KMS-11 (cell line): ENCODE data around the gene ZNF236.

Experiments
- H2AFZ ChIP-seq: fragments of 200-600 bp; sonication (generic); 2 replicates; pipeline ENCODE4 v1.6.1; 2016; ENCODE audit warnings: antibody characterized with exemption, mixed run types, low read depth
- H3K27ac ChIP-seq: fragments of 200-600 bp; sonication (generic); 2 replicates; pipeline ENCODE4 v1.6.1; 2016; ENCODE audit warnings: mild to moderate bottlenecking, mixed run types
- H3K27me3 ChIP-seq: fragments of 200-600 bp; sonication (generic); 2 replicates; pipeline ENCODE4 v1.6.1; 2017; ENCODE audit warnings: mild to moderate bottlenecking, low read depth, mixed run types, moderate library complexity; ENCODE audit not compliant: insufficient read depth
- H3K36me3 ChIP-seq: fragments of 200-600 bp; sonication (generic); 2 replicates; pipeline ENCODE4 v1.6.1; 2017; ENCODE audit warnings: mild to moderate bottlenecking, mixed run types; ENCODE audit not compliant: insufficient read depth
- H3K4me1 ChIP-seq: fragments of 200-600 bp; sonication (generic); 2 replicates; pipeline ENCODE4 v1.6.1; 2016; ENCODE audit warnings: mild to moderate bottlenecking, low read depth, mixed run types; ENCODE audit not compliant: poor library complexity, severe bottlenecking
- H3K4me2 ChIP-seq: fragments of 200-600 bp; sonication (generic); 2 replicates; pipeline ENCODE4 v1.7.0; 2016; ENCODE audit warnings: mild to moderate bottlenecking, mixed run types
- H3K4me3 ChIP-seq: fragments of 200-600 bp; sonication (generic); IDR thresholded peaks from 2 replicates; pipeline ENCODE4 v1.6.1; 2017; ENCODE audit warnings: low read depth, low read length, mixed read lengths; ENCODE audit not compliant: insufficient read depth
- H3K79me2 ChIP-seq: fragments of 200-600 bp; sonication (generic); 2 replicates; pipeline ENCODE4 v1.6.1; 2016; ENCODE audit warnings: low read depth, mixed run types; ENCODE audit not compliant: insufficient read depth
- H3K9ac ChIP-seq: fragments of 200-600 bp; sonication (generic); 2 replicates; pipeline ENCODE4 v1.6.1; 2016; ENCODE audit warnings: mild to moderate bottlenecking, mixed run types
- H4K20me1 ChIP-seq: fragments of 200-600 bp; sonication (generic); 2 replicates; pipeline ENCODE4 v1.6.1; 2016; ENCODE audit warnings: mild to moderate bottlenecking, mixed run types; ENCODE audit not compliant: insufficient read depth
- TF ChIP-seq, protein P1 (sequence below): fragments of 200-600 bp; sonication (generic); conservative IDR thresholded peaks from 2 replicates; pipeline ENCODE4 v1.6.1; 2017; ENCODE audit warnings: low read depth, mild to moderate bottlenecking, antibody characterized with exemption, low read length, moderate library complexity, mixed read lengths

ZNF236 gene

DNA sequence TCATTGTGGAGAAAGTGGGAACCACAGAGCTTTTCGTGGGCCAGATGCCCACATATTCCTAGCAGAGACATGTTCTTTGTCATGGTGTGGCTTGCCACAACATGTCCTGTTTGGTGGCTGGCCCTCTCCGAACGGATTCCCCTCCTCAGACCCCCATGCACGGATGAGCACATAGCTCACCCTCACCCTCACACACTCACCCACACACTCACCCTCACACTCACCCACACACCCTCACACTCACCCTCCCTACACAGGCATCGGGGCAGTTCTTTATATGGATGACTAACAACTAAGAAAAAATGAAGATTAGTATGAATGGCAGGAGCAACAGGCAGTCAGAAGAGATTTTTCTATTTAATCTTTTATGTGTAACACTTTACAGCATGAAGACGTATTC is 149.9 kb downstream of the ZNF236 start:
- Histone ChIP-seq H3K4me2 (no peak overlapping the region), H3K9ac (no peak overlapping the region), H3K79me2 (no peaks in the 10 kb centered on the region), H4K20me1 (no peaks in the 10 kb centered on the region), H3K27me3 (no peaks in the 10 kb centered on the region), H3K4me3 (no peak overlapping the region), H2AFZ (no peak overlapping the region), H3K36me3 (no peaks in the 10 kb centered on the region), H3K27ac (no peak overlapping the region), H3K4me1 (no peaks in the 10 kb centered on the region)
- TF ChIP-seq, protein P1, sequence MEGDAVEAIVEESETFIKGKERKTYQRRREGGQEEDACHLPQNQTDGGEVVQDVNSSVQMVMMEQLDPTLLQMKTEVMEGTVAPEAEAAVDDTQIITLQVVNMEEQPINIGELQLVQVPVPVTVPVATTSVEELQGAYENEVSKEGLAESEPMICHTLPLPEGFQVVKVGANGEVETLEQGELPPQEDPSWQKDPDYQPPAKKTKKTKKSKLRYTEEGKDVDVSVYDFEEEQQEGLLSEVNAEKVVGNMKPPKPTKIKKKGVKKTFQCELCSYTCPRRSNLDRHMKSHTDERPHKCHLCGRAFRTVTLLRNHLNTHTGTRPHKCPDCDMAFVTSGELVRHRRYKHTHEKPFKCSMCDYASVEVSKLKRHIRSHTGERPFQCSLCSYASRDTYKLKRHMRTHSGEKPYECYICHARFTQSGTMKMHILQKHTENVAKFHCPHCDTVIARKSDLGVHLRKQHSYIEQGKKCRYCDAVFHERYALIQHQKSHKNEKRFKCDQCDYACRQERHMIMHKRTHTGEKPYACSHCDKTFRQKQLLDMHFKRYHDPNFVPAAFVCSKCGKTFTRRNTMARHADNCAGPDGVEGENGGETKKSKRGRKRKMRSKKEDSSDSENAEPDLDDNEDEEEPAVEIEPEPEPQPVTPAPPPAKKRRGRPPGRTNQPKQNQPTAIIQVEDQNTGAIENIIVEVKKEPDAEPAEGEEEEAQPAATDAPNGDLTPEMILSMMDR, result no peak

DNA sequence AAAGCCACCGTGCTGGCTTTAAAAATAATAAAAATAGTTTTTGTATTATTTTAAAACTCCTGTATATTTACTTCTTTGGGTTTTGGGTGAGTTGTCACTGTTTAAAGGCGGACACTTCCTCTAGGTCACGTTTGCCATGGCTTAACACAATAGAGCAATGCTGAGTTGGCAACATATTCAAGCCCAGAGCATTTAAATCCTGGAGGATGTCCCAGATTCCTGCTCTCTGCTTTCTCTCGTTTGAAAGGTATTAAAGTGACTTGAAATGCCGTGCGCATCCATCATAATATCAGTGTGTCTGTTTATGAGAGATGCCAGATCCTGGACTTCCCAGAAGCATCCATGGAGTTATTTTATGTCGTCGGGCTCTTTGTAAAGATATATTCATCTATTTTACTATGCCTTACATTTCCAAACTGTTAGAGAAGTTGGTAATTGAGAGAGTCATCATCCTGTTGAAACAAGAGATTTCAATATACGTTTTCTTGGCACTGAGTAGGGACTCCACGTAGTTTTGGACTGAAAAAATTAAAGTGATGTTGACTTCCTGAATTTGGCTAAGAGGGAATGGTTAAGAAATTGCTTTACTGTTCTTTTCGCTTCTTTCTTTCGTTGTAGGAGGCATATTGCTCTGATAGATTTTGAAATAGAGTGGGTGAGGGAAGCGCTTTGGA is 150.6 kb downstream of the ZNF236 start:
- TF ChIP-seq, protein P1, result no peak
- Histone ChIP-seq H3K4me1 (no peaks in the 10 kb centered on the region), H3K27ac (no peak overlapping the region), H3K4me2 (no peak overlapping the region), H3K36me3 (no peaks in the 10 kb centered on the region), H3K27me3 (no peaks in the 10 kb centered on the region), H3K9ac (no peak overlapping the region), H2AFZ (no peak overlapping the region), H4K20me1 (no peaks in the 10 kb centered on the region), H3K4me3 (no peak overlapping the region), H3K79me2 (no peaks in the 10 kb centered on the region)

DNA sequence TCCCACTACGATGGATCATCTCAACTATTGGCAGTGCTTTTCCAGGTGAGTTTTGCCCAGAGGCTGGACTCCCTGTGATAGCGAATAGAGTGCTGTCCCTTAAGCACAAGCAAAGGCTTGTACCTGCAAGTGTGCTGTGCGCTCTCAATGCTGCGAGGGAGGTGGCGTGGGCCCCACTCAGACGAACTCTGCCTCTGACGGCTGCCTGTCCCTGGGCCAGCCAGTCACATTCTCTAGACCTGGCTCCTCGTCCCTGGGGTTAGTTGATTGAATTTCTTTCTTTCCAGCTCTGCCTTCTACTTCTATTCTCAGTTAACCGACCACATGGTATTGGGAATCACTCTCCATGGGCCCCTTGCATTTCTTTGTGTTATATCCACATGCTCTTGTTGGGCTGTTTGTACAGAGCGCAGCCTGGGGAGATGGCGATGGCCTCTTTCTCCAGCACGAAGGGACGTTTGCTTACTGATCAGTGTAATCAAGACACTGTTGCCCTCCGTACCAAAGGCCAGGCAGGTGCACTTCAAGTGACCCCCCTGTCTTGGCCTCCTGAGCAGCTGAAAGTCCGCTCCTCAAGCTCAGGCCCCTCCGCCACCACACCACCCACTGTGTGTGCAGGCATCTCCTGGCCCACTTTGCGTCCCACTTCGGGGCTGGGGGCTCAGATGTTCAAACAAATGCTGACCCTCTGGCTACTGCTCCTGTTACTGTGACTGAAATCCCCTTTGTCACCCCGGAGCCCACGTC is 151.3 kb downstream of the ZNF236 start:
- Histone ChIP-seq H3K36me3 (no peaks in the 10 kb centered on the region), H3K4me2 (no peak overlapping the region), H3K27ac (no peak overlapping the region), H3K4me1 (no peaks in the 10 kb centered on the region), H3K4me3 (no peak overlapping the region), H4K20me1 (no peaks in the 10 kb centered on the region), H2AFZ (no peak overlapping the region), H3K9ac (no peak overlapping the region), H3K27me3 (no peaks in the 10 kb centered on the region), H3K79me2 (no peaks in the 10 kb centered on the region)
- TF ChIP-seq, protein P1, result no peak

DNA sequence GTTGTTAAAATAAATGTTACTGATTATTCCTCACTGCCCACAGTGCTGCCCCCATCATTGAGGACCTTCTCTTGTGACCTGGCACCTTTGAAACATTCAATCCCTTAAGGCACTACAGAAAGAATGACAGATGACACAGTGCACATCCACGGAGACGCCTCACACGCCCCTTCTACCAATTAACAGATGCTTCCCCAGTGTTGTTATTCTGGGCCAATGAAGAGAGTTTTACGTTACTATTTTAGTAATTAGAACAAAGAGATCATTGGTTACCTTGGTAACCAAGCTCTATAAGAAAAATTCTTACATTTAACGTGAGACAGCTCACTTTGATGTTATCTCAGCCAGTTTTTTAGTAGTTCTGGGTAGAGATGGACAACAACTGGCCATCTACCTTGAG is 152.0 kb downstream of the ZNF236 start:
- Histone ChIP-seq H3K9ac (no peak overlapping the region), H3K27ac (no peak overlapping the region), H3K79me2 (no peaks in the 10 kb centered on the region), H4K20me1 (no peaks in the 10 kb centered on the region), H2AFZ (no peak overlapping the region), H3K27me3 (no peaks in the 10 kb centered on the region), H3K4me2 (no peak overlapping the region), H3K36me3 (no peaks in the 10 kb centered on the region), H3K4me1 (no peaks in the 10 kb centered on the region), H3K4me3 (no peak overlapping the region)
- TF ChIP-seq, protein P1, result no peak
